ENCODE data around the gene MBOAT1.

GRCh38 chr6:20086992-20087391 is 125.3 kb downstream of the MBOAT1 start:
- TF ChIP-seq POLR2AphosphoS5 (IDR thresholded peaks at IDR 0.05; ENCODE audit: borderline replicate concordance, low read depth, low read length) (no peak), EZH2 (IDR thresholded peaks at IDR 0.05) (no peak)
